SK-N-SH (cell line): ENCODE results near the gene CBLN1.

ENCODE experiments used
- CHD2 ChIP-seq: fragments of 150-350 bp; IDR thresholded peaks from 2 replicates; pipeline ENCODE4 v1.6.1; 2018; ENCODE audit warnings: low read length; ENCODE audit not compliant: partially characterized antibody
- EP300 ChIP-seq, 2 experiments: IDR thresholded peaks; 2 replicates each; pipeline versions ENCODE4 v1.4.0 to v1.6.1; 2012; ENCODE audit warnings: borderline replicate concordance in 1 of 2, low read depth in 1 of 2, low read length in 1 of 2
- EZH2phosphoT487 ChIP-seq: fragments of 200-600 bp; sonication (generic); IDR thresholded peaks from 2 replicates; pipeline ENCODE4 v1.6.1; 2017; ENCODE audit warnings: low read depth, mixed run types, mild to moderate bottlenecking, antibody characterized with exemption, moderate library complexity, borderline replicate concordance
- FOXM1 ChIP-seq: IDR thresholded peaks from 2 replicates; pipeline ENCODE4 v1.4.0; 2012; ENCODE audit warnings: low read depth, mild to moderate bottlenecking
- GABPA ChIP-seq: IDR thresholded peaks from 2 replicates; pipeline ENCODE4 v1.4.0; 2012; ENCODE audit warnings: low read depth, mild to moderate bottlenecking
- SMC3 ChIP-seq: IDR thresholded peaks from 2 replicates; pipeline ENCODE4 v1.6.1; 2012; ENCODE audit warnings: low read depth, low read length, improper control_type of control experiment
- TEAD4 ChIP-seq: IDR thresholded peaks from 2 replicates; pipeline ENCODE4 v1.4.0; 2012; ENCODE audit warnings: mild to moderate bottlenecking, borderline replicate concordance; ENCODE audit not compliant: insufficient read depth
- YY1 ChIP-seq: IDR thresholded peaks from 2 replicates; pipeline ENCODE4 v1.4.0; 2012; ENCODE audit warnings: low read depth, mild to moderate bottlenecking
- ZBTB33 ChIP-seq: IDR thresholded peaks from 2 replicates; pipeline ENCODE4 v1.4.0; 2012; ENCODE audit warnings: low read depth, borderline replicate concordance
- TF ChIP-seq, protein P1 (sequence below): fragments of 200-600 bp; sonication (generic); IDR thresholded peaks from 2 replicates; pipeline ENCODE4 v1.6.1; 2017; ENCODE audit warnings: antibody characterized with exemption, mild to moderate bottlenecking, moderate library complexity
- TF ChIP-seq, protein P2 (sequence below): IDR thresholded peaks from 2 replicates; pipeline ENCODE4 v1.6.1; 2012; ENCODE audit warnings: mild to moderate bottlenecking, low read depth, low read length, moderate library complexity
- TF ChIP-seq, protein P3 (sequence below): IDR thresholded peaks from 2 replicates; pipeline ENCODE4 v1.4.0; 2012; ENCODE audit warnings: low read depth

DNA sequence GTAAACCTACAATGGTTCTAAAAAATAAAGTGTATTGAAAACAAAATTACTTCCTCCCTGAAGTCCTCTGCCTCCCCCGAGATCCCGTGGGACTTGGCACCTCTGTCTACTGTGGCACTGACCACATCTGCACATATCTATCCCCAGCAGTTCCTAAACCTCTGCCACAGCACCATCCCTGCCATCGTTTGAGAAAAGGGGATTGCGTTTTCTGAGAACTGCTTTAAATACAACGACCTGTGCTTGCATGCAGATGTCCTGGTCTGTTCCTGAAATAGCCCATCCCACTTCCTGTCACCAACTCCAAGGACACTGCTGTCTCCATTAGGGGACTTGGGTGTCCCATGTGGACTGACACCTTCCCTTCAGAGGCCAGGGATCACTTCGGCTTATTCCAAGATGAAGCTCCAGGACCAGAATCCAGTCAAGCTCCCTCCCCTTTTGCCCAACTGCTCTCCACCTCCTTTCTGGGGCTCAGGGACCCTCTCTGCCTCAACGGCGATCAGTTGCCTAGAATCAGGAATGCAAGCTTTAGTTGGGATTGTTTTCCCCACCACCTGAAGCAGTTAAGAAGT lies 20.6 kb downstream of the CBLN1 start:
- TF ChIP-seq, protein P1, sequence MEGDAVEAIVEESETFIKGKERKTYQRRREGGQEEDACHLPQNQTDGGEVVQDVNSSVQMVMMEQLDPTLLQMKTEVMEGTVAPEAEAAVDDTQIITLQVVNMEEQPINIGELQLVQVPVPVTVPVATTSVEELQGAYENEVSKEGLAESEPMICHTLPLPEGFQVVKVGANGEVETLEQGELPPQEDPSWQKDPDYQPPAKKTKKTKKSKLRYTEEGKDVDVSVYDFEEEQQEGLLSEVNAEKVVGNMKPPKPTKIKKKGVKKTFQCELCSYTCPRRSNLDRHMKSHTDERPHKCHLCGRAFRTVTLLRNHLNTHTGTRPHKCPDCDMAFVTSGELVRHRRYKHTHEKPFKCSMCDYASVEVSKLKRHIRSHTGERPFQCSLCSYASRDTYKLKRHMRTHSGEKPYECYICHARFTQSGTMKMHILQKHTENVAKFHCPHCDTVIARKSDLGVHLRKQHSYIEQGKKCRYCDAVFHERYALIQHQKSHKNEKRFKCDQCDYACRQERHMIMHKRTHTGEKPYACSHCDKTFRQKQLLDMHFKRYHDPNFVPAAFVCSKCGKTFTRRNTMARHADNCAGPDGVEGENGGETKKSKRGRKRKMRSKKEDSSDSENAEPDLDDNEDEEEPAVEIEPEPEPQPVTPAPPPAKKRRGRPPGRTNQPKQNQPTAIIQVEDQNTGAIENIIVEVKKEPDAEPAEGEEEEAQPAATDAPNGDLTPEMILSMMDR = no peak
- TF ChIP-seq FOXM1 (no peak), CHD2 (no peak), SMC3 (no peak), TEAD4 (no peak), EZH2phosphoT487 (no peak), GABPA (no peak), ZBTB33 (no peak), YY1 (no peak), EP300 (IDR thresholded peaks at IDR 0.05; ENCODE audit: borderline replicate concordance in 1 of 2, low read depth in 1 of 2, low read length in 1 of 2) (no peak)
- TF ChIP-seq, protein P2, sequence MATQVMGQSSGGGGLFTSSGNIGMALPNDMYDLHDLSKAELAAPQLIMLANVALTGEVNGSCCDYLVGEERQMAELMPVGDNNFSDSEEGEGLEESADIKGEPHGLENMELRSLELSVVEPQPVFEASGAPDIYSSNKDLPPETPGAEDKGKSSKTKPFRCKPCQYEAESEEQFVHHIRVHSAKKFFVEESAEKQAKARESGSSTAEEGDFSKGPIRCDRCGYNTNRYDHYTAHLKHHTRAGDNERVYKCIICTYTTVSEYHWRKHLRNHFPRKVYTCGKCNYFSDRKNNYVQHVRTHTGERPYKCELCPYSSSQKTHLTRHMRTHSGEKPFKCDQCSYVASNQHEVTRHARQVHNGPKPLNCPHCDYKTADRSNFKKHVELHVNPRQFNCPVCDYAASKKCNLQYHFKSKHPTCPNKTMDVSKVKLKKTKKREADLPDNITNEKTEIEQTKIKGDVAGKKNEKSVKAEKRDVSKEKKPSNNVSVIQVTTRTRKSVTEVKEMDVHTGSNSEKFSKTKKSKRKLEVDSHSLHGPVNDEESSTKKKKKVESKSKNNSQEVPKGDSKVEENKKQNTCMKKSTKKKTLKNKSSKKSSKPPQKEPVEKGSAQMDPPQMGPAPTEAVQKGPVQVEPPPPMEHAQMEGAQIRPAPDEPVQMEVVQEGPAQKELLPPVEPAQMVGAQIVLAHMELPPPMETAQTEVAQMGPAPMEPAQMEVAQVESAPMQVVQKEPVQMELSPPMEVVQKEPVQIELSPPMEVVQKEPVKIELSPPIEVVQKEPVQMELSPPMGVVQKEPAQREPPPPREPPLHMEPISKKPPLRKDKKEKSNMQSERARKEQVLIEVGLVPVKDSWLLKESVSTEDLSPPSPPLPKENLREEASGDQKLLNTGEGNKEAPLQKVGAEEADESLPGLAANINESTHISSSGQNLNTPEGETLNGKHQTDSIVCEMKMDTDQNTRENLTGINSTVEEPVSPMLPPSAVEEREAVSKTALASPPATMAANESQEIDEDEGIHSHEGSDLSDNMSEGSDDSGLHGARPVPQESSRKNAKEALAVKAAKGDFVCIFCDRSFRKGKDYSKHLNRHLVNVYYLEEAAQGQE = no peak
- TF ChIP-seq, protein P3, sequence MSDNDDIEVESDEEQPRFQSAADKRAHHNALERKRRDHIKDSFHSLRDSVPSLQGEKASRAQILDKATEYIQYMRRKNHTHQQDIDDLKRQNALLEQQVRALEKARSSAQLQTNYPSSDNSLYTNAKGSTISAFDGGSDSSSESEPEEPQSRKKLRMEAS = no peak
